ENCODE data around the gene HOXA7. TPM values are rescaled to one million over a fixed set of nuclear protein-coding genes. Genes with fewer than 3 reads are reported as not detected.

HOXA7 gene
- total and polyA plus RNA-seq, 4 experiments from 2014 or later: not detected

GRCh38 chr7:27124902-27125689 lies 31.4 kb downstream of the HOXA7 start:
- no peaks in the 10 kb centered on the region for H3K4me1 ChIP-seq (ENCODE audit: insufficient read depth, low read length)
- peaks cover 24% of the 10 kb centered on the region in 2 donors for H3K27me3 Mint-ChIP-seq

GRCh38 chr7:27124096-27124901 lies 32.2 kb downstream of the HOXA7 start:
- intact Hi-C loops (cut with micrococcal nuclease): no loop called here
- POLR2A ChIA-PET (ENCODE audit: partially characterized antibody): no interaction called here
- Mint-ChIP-seq H3K4me3 (peak overlapping the region in 1 of 8 donors; percentile 45), H3K9me3 (no peaks in the 10 kb centered on the region), H3K27ac (no peak overlapping the region), H3K36me3 (no peaks in the 10 kb centered on the region), H3K4me1 (no peaks in the 10 kb centered on the region), H3K27me3 (peaks cover 23 to 26% of the 10 kb centered on the region in 2 donors)
- H3K27ac ChIP-seq (ENCODE audit: low read depth, low read length): no peak overlapping the region
- CTCF ChIA-PET (ENCODE audit: partially characterized antibody): no interaction called here
- no peaks in the 10 kb centered on the region for H3K4me1 ChIP-seq (ENCODE audit: insufficient read depth, low read length)
- DNase-seq: no peak
- no peaks in the 10 kb centered on the region for H3K36me3 ChIP-seq (ENCODE audit: insufficient read depth, low read length)
- no peaks in the 10 kb centered on the region for H3K9me3 ChIP-seq (ENCODE audit: control insufficient read depth in 1 of 2, low read length in 2 of 2)
- no peak overlapping the region for H3K4me3 ChIP-seq (ENCODE audit: low read length in 2 of 2)
- H3K27me3 ChIP-seq (ENCODE audit: insufficient read depth, low read length): peaks cover 4% of the 10 kb centered on the region

More at GRCh38 chr7:27124902-27125689, 31.4 kb downstream of the HOXA7 start:
- Histone ChIP-seq H3K9me3 (ENCODE audit: control insufficient read depth in 1 of 2, low read length in 2 of 2) (no peaks in the 10 kb centered on the region), H3K27ac (ENCODE audit: low read depth, low read length) (no peak overlapping the region), H3K27me3 (ENCODE audit: insufficient read depth, low read length) (peaks cover 4% of the 10 kb centered on the region), H3K4me3 (ENCODE audit: low read length in 2 of 2) (no peak overlapping the region), H3K36me3 (ENCODE audit: insufficient read depth, low read length) (no peaks in the 10 kb centered on the region)
- intact Hi-C loops (cut with micrococcal nuclease): no loop called here
- ChIA-PET POLR2A (ENCODE audit: partially characterized antibody) (no interaction called here), CTCF (ENCODE audit: partially characterized antibody) (no interaction called here)
- DNase-seq: no peak
- Mint-ChIP-seq H3K4me3 (no peak overlapping the region), H3K36me3 (no peaks in the 10 kb centered on the region), H3K9me3 (no peaks in the 10 kb centered on the region), H3K27ac (no peak overlapping the region), H3K4me1 (no peaks in the 10 kb centered on the region)

GRCh38 chr7:27123477-27124053 lies 32.9 kb downstream of the HOXA7 start:
- Histone ChIP-seq H3K9me3 (ENCODE audit: control insufficient read depth in 1 of 2, low read length in 2 of 2) (no peaks in the 10 kb centered on the region), H3K27me3 (ENCODE audit: insufficient read depth, low read length) (peaks cover 4% of the 10 kb centered on the region), H3K27ac (ENCODE audit: low read depth, low read length) (no peak overlapping the region), H3K4me1 (ENCODE audit: insufficient read depth, low read length) (no peaks in the 10 kb centered on the region), H3K36me3 (ENCODE audit: insufficient read depth, low read length) (no peaks in the 10 kb centered on the region), H3K4me3 (ENCODE audit: low read length in 2 of 2) (no peak overlapping the region)
- CTCF ChIA-PET (ENCODE audit: partially characterized antibody): no interaction called here
- Mint-ChIP-seq H3K27ac (no peak overlapping the region), H3K4me3 (no peak overlapping the region), H3K27me3 (peaks cover 23 to 29% of the 10 kb centered on the region in 2 donors), H3K9me3 (no peaks in the 10 kb centered on the region), H3K4me1 (no peaks in the 10 kb centered on the region), H3K36me3 (no peaks in the 10 kb centered on the region)
- intact Hi-C loops (cut with micrococcal nuclease): no loop called here
- DNase-seq: no peak
- POLR2A ChIA-PET (ENCODE audit: partially characterized antibody): no interaction called here

GRCh38 chr7:27123007-27123476 lies 33.4 kb downstream of the HOXA7 start:
- Mint-ChIP-seq H3K4me3 (no peak overlapping the region), H3K9me3 (no peaks in the 10 kb centered on the region), H3K4me1 (no peaks in the 10 kb centered on the region), H3K27ac (no peak overlapping the region), H3K36me3 (no peaks in the 10 kb centered on the region), H3K27me3 (peaks cover 23 to 33% of the 10 kb centered on the region in 2 donors)
- no peaks in the 10 kb centered on the region for H3K36me3 ChIP-seq (ENCODE audit: insufficient read depth, low read length)
- H3K4me3 ChIP-seq (ENCODE audit: low read length in 2 of 2): no peak overlapping the region
- intact Hi-C loops (cut with micrococcal nuclease): no loop called here
- H3K27me3 ChIP-seq (ENCODE audit: insufficient read depth, low read length): peaks cover 4% of the 10 kb centered on the region
- CTCF ChIA-PET (ENCODE audit: partially characterized antibody): no interaction called here
- H3K4me1 ChIP-seq (ENCODE audit: insufficient read depth, low read length): no peaks in the 10 kb centered on the region
- POLR2A ChIA-PET (ENCODE audit: partially characterized antibody): no interaction called here
- no peaks in the 10 kb centered on the region for H3K9me3 ChIP-seq (ENCODE audit: control insufficient read depth in 1 of 2, low read length in 2 of 2)
- no peak for DNase-seq
- no peak overlapping the region for H3K27ac ChIP-seq (ENCODE audit: low read depth, low read length)

- ChIA-PET CTCF (ENCODE audit: partially characterized antibody) (no interaction called here), POLR2A (ENCODE audit: partially characterized antibody) (no interaction called here)
- peaks cover 20 to 31% of the 10 kb centered on the region in 2 donors for H3K27me3 Mint-ChIP-seq
- Histone ChIP-seq H3K9me3 (ENCODE audit: control insufficient read depth in 1 of 2, low read length in 2 of 2) (no peaks in the 10 kb centered on the region), H3K36me3 (ENCODE audit: insufficient read depth, low read length) (no peaks in the 10 kb centered on the region), H3K27ac (ENCODE audit: low read depth, low read length) (no peak overlapping the region), H3K4me1 (ENCODE audit: insufficient read depth, low read length) (no peaks in the 10 kb centered on the region), H3K4me3 (ENCODE audit: low read length in 2 of 2) (no peak overlapping the region), H3K27me3 (ENCODE audit: insufficient read depth, low read length) (peaks cover 4% of the 10 kb centered on the region)
- no peaks in the 10 kb centered on the region for H3K4me1 Mint-ChIP-seq
- no peaks in the 10 kb centered on the region for H3K36me3 Mint-ChIP-seq
- no peak for DNase-seq
- intact Hi-C loops (cut with micrococcal nuclease): no loop called here
- H3K4me3 Mint-ChIP-seq: no peak overlapping the region
- no peak overlapping the region for H3K27ac Mint-ChIP-seq
- no peaks in the 10 kb centered on the region for H3K9me3 Mint-ChIP-seq
These were observed 34.2 kb downstream of the HOXA7 start for GRCh38 chr7:27122077-27122910.

- Mint-ChIP-seq H3K27ac (no peak overlapping the region), H3K36me3 (no peaks in the 10 kb centered on the region), H3K4me1 (no peaks in the 10 kb centered on the region), H3K9me3 (no peaks in the 10 kb centered on the region), H3K27me3 (peaks cover 16 to 25% of the 10 kb centered on the region in 2 donors), H3K4me3 (no peak overlapping the region)
- ChIA-PET CTCF (ENCODE audit: partially characterized antibody) (no interaction called here), POLR2A (ENCODE audit: partially characterized antibody) (no interaction called here)
- no peak overlapping the region for H3K4me3 ChIP-seq (ENCODE audit: low read length in 2 of 2)
- no peaks in the 10 kb centered on the region for H3K9me3 ChIP-seq (ENCODE audit: control insufficient read depth in 1 of 2, low read length in 2 of 2)
- intact Hi-C loops (cut with micrococcal nuclease): no loop called here
- H3K36me3 ChIP-seq (ENCODE audit: insufficient read depth, low read length): no peaks in the 10 kb centered on the region
- peaks cover 4% of the 10 kb centered on the region for H3K27me3 ChIP-seq (ENCODE audit: insufficient read depth, low read length)
- DNase-seq: no peak
- no peak overlapping the region for H3K27ac ChIP-seq (ENCODE audit: low read depth, low read length)
- no peaks in the 10 kb centered on the region for H3K4me1 ChIP-seq (ENCODE audit: insufficient read depth, low read length)
These were observed 34.8 kb downstream of the HOXA7 start for GRCh38 chr7:27121684-27122076.

Measured in CD4-positive, alpha-beta memory T cell (primary cell).